HG03342 (cell line): Measurements from ENCODE around the gene TRABD2A.

Experiments used
- ATAC-seq: cut with Tn5 transposase; IDR thresholded peaks from one replicate; pipeline ENCODE4 v1.9.1; 2021; ENCODE audit warnings: mild to moderate bottlenecking, moderate library complexity; ENCODE audit not compliant: unreplicated experiment

The TRABD2A gene

DNA sequence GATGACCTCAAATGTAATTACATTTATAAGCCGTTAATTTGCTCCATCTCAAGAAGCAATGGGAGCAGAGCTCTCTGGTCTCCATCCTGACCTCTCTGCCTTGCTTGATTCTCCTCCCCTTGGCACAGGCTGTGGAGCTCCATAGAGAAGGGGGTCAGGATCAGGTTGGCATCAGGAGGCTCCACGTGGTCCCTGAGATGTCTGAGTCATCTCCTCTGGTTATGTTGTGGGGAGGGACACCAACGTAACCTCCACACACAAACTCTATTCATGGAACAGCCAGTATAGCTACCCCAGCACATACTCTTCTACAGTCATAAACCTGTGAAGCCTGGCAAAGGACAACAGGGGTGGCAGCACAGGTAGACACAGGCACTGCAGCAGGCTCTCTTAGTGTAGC is 29.0 kb downstream of the TRABD2A start:
- ATAC-seq: no peak

DNA sequence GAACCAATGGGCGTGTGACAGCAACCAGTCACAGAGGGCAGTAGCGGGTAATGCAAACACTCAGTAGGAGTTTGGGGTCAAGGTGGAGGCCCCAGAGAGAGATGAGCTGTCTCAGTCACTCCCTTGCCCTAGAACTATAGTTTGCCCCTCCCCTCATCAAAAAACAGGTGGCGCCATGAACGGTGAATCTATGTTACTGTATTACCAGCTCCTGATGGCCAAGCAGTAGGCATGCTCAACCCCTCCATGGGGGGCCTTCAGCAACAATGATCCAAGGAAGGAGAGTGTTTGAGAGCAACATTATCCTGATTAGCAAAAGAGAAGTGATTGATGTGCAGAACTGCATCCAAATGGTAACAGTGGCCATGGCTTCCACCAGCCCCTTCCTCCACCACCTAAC is 30.4 kb downstream of the TRABD2A start:
- no peak for ATAC-seq

DNA sequence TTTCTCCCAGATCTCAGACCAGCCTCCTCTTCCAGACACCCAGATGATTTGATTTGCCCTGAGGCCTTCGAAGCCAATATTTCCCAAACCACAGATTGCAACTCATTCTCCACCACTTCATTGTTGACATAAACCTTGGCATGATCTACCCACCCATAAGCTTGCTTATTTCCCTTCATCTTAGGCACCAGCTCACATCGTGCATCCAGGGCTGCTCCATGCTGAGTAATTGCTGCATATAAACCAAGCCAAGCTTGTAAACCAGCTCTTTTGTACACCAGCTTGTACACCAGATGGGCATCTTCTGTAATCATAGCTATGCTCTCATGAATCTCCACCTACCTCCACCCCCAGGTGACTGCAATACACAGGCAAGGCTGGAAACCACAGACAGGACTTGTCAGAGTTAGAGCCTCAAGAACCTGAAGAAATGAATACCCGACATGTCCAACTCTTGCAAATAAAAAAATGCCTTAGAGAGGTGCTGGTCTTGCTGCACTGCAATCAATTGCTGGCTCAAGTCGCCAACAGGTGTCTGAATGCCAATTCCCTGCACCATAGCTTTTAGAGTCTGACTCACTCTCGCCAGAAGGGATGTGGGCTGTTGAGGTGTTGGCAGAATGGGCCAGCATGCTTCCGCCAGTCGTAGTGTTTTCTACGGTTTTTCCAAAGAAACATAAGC is 31.5 kb downstream of the TRABD2A start:
- ATAC-seq: no peak

DNA sequence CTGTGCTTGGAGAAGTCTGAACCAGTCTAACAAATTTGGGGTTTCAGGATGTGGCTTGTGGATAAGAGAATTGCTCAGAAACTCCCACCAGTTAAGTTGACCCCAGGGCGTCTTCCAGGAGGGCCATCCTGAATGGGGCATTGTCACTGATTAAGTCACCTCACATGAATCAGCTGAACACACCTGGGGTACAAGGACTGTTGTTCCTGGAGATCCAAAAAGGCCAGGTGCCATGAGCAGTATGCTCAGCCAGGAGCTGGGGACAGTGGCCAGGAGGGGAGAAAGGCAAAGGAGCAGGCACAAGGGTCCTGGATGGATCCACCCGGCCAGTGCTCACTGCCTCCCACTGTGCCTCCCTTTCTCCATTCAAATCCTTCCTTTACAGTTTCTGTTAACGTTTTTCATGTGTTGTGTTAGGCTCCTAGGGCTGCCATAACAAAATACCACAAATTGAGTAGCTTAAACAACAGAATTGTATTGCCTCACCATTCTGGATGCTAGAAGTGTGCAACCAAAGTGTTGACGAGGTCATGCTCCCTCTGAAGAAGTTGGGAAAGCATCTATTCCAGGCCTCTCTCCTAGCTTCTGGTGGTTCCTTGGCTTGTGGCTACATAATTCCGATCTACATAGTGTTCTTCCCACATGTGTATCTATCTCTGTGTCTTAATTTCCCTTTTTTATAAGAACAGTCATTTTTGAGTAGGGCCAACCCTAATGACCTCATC is 33.4 kb downstream of the TRABD2A start:
- ATAC-seq: no peak

DNA sequence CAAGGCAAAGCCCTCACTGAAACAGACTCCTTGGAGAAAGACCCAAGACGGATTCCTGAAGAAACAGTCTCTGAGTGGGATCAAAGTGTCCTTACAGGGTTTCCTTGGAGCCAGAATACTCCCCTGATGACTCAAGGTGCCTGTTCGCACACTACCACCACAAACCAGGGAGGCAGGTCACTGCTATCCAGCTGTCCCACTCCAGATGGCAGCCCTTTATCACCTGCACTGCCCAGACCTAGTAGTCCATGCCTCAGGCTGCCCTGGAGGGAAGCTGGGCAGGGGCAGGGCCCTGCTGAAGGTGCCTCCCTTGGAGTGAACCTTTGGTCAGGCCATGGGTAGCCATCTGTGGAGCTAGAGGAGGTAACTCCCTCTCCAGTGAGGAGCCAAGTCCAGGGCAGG is 34.1 kb downstream of the TRABD2A start:
- ATAC-seq: no peak

DNA sequence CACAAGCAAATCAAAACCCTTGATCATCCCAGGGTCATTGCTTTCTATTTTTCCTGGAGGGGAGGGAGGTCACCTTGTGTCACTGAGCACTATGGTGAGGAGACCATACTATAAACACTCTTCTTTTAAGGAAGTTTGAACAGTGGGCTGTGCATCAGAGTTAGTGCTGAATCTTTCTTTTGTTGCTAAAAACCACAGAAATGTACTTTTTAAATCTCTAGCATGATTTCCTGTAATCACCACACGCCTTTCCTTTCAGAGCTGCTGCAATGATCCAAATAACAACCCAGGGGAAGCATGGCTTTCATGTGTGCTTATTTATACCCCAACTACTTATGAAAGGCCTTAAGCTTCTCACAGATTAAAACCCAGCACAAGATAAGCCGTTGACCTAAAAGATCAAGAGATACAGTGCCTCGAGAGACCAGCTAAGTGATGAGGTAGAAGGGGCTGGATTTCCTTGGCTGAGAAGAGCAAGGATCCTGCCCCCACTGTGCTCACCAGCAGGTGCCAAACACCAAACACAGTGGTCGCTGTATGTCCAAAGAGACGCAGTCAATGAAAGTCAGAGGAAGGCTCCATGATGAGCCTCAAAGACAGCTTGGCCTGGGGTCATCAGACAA is 34.7 kb downstream of the TRABD2A start:
- ATAC-seq: no peak

DNA sequence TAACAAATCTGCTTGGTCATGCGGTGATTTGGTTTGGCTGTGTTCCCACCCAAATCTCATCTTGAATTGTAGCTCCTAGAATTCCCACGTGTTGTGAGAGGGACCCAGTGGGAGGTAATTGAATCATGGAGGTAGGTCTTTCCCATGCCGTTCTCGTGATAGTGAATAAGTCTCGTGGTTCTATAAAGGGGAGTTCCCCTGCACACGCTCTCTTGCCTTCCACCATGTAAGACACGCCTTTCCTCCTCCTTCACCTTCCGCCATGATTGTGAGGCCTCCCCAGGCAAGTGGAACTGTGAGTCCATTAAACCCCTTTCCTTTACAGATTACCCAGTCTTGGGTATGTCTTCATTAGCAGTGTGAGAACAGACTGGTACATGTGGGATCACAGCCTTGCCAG is 36.7 kb downstream of the TRABD2A start:
- ATAC-seq: no peak

DNA sequence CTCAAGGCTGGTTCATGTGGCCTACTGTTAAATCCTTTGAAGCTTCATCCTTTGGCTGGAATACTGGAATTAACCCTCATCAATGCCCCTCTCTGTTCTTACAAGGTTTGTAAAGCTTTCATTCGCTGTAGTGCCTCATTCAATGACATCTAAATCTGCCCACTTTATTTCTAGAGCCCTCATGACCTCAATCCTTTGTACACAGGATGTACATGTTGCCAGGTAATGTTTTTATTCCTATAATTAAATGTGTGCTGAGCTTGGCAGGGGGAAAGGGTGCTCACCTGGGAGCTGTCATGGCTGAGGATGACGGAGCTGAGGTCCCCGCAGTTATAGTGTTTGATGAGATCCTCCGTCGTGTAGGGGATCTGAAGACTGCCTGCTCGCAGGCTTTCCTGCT is 39.3 kb downstream of the TRABD2A start:
- no peak for ATAC-seq

DNA sequence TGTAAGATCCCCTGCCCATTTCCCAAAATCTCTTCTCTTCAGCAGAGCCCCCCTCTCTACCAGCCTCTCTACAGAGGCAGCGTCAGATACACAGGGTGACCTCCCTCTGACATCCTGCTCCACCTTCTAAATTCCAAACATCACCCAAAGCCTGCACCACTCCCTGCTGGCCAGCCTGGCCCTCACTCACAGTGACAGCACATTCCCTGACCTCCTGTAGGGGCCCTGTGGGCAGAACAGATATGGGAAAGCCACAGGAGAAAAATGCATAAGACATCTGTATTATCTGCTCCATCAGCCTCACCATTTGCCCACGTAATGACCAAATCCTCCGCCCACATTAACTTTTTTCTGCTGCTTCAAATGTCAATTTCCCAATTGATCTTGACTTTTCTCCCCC is 40.6 kb downstream of the TRABD2A start:
- no peak for ATAC-seq

DNA sequence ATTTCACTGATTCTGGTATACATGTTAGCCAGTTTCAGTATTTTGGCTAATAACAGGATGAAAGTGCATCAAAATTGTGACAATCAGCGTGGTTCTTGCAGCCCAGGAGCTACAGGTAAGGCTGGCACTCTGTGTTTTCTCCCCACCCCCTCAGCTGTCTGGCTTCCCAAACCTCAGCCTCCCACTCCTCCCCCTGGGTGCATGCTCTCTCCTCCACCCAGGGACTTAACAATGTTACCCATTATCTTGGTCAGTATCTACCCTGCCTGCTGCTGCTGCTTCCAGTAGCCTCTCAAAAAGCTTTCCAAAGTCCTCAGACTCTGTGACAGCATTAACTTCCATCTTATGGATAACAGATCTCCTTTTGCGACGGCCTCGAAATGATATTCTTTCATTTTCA is 41.0 kb downstream of the TRABD2A start:
- no peak for ATAC-seq

DNA sequence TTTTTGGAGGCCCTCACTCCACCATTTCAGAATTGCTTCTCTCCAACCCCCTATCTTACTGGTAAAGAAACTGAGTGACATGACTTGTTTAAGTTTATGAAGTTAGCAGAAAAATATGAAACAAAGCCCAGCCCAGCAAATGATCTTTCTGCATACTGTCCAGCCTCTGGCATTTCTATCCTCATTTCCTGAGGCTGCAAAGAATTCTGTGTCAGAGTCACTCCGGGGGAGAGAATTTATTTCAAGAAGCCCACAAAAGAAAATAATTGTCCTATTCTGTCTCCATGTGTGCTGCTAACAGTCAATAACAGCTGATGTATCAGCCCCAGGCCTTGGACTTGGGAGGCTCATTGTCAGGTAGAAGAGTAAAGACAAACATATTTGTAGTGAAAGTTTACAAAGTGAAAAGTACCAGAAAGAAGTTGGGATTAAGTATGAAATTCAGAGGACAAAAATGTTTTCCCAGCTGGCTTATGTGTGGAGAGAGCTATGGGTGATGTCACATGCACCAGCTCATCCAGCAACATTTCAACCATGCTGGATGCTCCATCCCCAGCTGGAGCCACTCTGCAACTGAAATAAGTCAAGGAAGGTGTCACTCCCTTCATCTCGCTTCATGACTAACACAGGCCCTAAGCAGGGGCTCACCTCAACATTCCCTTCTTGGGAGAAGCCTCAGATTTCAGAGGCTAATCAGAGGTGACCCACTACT is 42.3 kb downstream of the TRABD2A start:
- ATAC-seq: no peak

DNA sequence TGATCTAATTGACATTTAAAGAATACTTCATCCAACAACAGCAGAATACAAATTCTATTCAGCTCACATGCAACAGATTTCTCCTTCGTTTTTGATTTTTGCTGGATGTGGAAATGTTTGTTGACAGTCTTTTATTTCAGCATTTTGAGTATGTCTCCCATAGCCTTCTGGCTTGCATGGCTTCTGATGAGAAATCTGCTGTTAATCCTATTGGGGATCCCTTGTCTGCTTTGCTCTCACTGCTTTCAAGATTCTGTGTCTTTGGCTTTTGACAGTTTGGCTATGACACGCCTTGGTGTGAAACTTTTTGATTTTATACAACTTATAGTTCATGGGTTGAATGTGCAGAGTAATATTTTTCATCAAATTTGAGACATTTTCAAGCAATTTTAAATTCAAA is 44.7 kb downstream of the TRABD2A start:
- ATAC-seq: no peak

DNA sequence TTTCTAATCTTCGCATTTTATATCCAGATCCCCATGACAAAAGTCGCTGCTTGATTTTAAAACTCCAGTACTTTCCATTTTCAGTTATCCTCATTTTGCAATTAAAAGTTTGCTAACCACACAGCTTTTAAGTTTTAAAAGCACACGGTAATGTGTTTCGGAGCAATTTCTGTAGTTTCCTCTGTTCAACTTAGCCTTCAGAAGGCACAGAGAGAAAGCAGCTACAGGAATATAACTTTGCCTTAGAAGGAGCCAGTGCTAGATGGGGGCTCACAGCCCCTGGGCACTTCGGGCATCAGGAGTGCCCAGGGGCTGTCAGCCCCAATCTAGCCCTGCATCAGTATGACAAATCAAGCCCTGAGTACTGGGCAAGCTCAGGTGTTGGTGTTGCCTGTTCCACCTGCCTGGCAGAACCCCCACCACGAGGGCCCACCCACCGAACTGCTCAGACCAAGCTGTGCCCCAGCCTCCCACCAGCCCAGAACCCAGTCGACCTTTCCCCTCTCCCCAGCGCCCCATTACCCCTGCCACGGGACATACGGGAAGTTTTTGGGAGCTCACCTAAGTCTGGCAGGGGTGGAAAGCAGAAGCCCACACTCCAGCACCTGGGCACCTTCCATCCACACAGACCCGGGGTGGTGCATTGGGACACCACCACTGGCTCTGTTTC is 47.3 kb downstream of the TRABD2A start:
- ATAC-seq: no peak

DNA sequence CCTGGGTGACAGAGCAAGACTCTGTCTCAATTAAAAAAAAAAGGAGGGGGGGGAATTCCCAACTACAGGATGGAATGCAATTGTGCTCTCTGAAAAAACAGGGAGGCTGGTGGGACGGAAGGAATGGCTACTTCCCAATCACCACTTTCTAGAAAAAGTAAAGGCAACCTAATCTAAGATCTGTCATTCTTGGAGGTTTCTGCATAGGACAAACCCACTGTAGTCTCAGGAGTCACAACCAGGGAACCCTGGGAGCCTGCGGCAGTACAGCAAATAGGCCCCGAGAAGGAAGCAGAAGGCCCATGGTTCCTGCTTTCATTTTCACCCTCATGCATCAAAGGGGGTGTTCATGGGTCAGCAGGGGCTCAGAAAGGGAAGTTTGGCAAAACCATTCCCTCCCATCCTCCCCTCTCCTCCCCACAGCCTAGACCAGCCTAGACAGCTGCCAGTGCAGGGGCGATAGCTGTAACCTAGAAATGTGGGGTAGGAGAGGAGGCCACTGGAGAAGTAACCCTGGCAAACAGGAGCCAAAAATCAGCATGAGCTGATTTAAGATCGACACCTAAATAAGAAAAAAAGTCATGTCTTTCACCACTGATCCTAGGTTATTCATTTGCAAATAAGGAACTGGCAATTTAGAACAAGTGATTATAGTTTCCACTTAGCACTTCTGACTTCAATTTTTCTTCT is 48.0 kb downstream of the TRABD2A start:
- peak; percentile 81 for ATAC-seq

DNA sequence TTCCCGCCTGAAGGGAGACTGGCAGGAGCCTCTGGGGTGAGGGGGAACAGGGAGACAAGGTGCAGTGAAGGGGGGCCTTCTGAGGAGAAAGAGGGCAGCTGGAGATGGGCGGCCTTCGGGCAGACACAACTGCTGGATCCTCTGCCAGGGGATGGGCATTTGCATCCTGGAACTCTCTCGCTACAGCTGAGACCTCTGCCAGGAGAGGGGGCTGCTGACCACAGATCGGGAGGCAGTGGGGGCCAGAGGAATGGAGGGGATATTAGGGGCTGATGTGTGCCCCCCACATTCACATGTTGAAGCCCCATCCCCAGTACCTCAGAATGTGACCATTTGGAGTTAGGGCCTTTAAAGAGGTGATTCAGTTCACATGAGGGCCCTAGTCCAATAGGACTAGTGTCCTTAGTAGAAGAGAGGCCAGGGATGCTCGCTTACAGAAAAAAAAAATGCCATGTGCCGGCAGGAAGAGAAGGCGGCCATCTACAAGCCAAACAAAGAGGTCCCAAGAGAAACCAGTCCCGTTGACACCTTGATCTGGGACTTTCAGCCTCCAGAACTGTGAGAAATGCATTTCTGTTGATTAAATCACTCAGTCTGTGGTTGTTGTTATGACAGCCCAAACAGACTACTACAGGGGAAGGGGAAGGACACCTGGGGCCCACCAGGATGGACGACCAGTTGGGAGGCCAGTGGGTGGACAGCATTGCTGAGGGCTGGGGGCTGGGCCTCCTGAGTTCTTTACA is 50.0 kb downstream of the TRABD2A start:
- ATAC-seq: no peak

DNA sequence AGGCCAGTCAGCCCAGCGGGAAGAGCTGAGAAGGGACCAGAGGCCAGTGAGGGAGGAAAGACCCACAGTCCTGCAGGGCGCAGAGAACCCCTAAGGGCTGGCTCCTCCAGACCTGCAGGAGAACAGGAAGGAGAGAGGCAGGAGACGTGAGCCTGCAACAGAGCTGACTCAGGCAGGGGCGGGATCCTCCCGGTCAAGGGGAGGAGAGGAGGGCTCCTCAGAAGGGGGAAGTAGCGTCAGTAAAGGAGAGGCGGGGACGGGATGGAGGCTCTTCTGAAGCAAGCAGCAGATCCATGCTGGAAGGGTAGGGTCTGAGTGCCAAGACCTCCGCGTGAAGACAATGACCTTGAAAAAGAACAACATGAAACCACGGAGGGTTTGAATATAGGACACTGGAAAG is 50.8 kb downstream of the TRABD2A start:
- ATAC-seq: no peak

DNA sequence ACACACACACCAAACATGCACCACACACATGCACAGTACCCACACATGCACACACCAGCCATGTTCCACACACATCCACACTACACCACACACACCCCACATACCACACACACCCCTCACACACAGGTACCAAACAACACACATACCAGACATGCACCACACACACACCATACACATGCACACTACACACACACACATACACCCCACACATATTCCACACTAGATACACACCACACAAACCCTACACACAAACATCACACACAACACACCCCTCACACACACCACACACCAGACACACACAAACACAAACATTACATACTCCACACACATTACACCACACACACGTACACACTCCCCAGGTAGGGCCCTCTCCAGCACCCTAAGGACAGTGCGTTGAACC is 51.2 kb downstream of the TRABD2A start:
- no peak for ATAC-seq

DNA sequence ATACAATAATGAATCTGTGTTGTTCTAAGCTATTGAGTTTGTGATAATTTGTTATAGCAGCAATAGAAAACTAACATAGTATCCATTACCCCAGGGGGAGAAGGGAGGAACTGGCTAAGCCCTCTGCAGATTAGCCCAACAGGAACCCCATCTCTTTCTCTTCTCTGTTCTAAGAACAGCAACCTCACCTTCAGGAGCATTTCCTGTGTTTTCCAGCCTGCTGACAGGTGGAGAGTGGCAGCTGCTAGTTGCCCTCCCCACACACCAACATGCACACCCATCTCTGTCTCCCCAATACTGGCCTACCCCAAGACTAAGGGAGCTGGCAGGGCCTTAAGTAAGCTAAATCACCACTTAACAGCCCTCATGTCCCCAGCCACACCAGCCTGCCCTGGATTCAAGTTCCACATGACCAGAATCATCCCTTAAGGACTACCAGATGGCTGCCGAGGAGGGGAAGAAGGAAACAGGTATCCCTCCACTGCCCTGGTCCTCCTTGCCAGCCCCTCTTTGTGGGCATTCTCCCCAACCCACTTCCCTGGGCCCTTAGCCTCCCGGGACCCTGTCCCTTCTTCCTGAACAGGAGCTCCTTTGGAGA is 52.8 kb downstream of the TRABD2A start:
- ATAC-seq: no peak

DNA sequence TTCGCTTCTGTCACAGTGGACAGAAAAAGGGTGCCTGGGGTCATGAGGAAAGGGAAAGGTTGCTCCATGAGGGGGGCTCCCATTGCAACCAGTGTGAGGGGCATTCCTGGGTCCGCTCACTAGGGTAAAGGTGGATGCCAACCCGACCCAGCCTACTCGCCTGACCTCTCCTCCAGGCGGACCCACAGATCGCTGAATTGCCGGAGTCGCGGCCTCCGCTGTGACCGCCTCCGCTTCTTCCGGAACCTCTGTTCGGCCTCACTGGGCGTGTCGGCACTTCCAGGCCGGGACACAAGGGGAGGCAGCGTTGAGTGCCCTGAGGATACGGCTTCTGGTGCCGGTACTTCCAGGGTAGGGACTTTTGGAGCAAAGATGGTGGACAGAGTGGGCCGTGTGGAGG is 57.1 kb downstream of the TRABD2A start:
- no peak for ATAC-seq
